Mammary epithelial cell (primary cell): Measurements from ENCODE around the gene TEC.

Experiments used
- EZH2 ChIP-seq: IDR thresholded peaks from 2 replicates; pipeline ENCODE4 v1.6.1; 2012; ENCODE audit warnings: low read length, inconsistent platforms, borderline replicate concordance
- TF ChIP-seq, protein P1 (sequence below), 2 donors: IDR thresholded peaks in 1 of 2; conservative IDR thresholded peaks in 1 of 2; 2 replicates each; pipeline ENCODE4 v1.5.1; 2011 to 2012; ENCODE audit warnings: inconsistent platforms in 2 of 2, low read length in 2 of 2, mild to moderate bottlenecking in 2 of 2, control low read depth in 1 of 2, low read depth in 1 of 2; ENCODE audit not compliant: insufficient read depth in 1 of 2; ENCODE audit errors: extremely low read depth in 1 of 2

DNA sequence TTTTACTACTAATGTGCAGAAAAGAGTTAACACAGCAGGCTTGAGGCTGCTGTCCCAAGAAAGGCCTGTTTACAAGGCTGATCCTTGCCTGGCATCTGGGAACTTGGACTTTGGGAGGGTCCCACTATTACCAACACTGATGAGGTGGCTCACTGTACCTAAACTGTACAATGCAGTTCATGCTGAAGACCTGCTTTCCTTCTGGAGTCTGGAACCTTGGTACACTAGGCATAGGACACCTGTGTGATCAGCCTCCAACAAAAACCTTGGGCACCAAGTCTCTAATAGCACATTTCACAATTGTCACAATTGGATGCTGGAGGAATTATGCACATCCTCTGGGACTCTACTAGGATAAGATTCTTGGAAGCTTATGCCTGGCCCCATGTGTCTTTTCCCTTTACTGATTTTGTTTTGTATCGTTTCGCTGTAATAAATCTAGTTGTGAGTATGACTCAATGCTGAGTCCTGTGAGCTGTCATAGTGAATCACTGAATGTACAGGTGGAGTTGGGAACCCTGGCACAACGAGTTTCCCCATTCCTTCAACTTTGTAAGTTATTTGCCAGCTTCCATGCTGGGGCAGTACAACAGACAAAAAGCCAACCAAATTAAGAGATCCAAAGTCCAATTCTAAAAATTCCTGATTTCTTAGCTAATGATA lies 45.9 kb downstream of the TEC start:
- TF ChIP-seq, protein P1, sequence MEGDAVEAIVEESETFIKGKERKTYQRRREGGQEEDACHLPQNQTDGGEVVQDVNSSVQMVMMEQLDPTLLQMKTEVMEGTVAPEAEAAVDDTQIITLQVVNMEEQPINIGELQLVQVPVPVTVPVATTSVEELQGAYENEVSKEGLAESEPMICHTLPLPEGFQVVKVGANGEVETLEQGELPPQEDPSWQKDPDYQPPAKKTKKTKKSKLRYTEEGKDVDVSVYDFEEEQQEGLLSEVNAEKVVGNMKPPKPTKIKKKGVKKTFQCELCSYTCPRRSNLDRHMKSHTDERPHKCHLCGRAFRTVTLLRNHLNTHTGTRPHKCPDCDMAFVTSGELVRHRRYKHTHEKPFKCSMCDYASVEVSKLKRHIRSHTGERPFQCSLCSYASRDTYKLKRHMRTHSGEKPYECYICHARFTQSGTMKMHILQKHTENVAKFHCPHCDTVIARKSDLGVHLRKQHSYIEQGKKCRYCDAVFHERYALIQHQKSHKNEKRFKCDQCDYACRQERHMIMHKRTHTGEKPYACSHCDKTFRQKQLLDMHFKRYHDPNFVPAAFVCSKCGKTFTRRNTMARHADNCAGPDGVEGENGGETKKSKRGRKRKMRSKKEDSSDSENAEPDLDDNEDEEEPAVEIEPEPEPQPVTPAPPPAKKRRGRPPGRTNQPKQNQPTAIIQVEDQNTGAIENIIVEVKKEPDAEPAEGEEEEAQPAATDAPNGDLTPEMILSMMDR (conservative IDR thresholded peaks at IDR 0.05 in 1 of 2, IDR thresholded peaks at IDR 0.05 in 1 of 2; ENCODE audit: extremely low read depth in 1 of 2, insufficient read depth in 1 of 2, low read depth in 1 of 2, low read length in 2 of 2) = no peak
- no peak for TF ChIP-seq EZH2
